ENCODE results near the gene STAT1. TPM values are rescaled to one million over a fixed set of nuclear protein-coding genes. Genes with fewer than 3 reads are reported as not detected.

Gene STAT1
- polyA plus RNA-seq, 1 donor from 2014 or later: 4.9 TPM

GRCh38 chr2:190981333-190981732 lies 32.6 kb downstream of the STAT1 start:
- TF ChIP-seq CTCF (IDR thresholded peaks at IDR 0.05; ENCODE audit: poor library complexity, severe bottlenecking): no peak
- no peak for TF ChIP-seq RAD21 (conservative IDR thresholded peaks at IDR 0.05)
- TF ChIP-seq POLR2AphosphoS5 (IDR thresholded peaks at IDR 0.05): no peak
- TF ChIP-seq REST (IDR thresholded peaks at IDR 0.05; ENCODE audit: borderline replicate concordance): no peak
- no peak for TF ChIP-seq EP300 (conservative IDR thresholded peaks at IDR 0.05; ENCODE audit: poor library complexity, severe bottlenecking)
- no peak for TF ChIP-seq SMC3 (conservative IDR thresholded peaks at IDR 0.05; ENCODE audit: poor library complexity)
- TF ChIP-seq EZH2 (IDR thresholded peaks at IDR 0.05; ENCODE audit: borderline replicate concordance, insufficient read depth, low read length, poor library complexity, severe bottlenecking): no peak
- no peak for TF ChIP-seq MXI1 (conservative IDR thresholded peaks at IDR 0.05; ENCODE audit: poor library complexity, severe bottlenecking)
- TF ChIP-seq TAF1 (IDR thresholded peaks at IDR 0.05; ENCODE audit: low read depth): no peak
- Histone ChIP-seq H3K9me3 (ENCODE audit: low read length) (no peaks in the 10 kb centered on the region), H3K36me3 (ENCODE audit: insufficient read depth, low read length) (peaks cover 10% of the 10 kb centered on the region)

GRCh38 chr2:190980630-190981209 lies 33.3 kb downstream of the STAT1 start:
- H3K9me2 ChIP-seq (ENCODE audit: insufficient read depth, low read length): no peaks in the 10 kb centered on the region
- H3K9me3 ChIP-seq (ENCODE audit: low read length): no peaks in the 10 kb centered on the region
- no peak for TF ChIP-seq EZH2 (IDR thresholded peaks at IDR 0.05; ENCODE audit: borderline replicate concordance, insufficient read depth, low read length, poor library complexity, severe bottlenecking)
- no peak for TF ChIP-seq POLR2AphosphoS5 (IDR thresholded peaks at IDR 0.05)
- TF ChIP-seq MXI1 (conservative IDR thresholded peaks at IDR 0.05; ENCODE audit: poor library complexity, severe bottlenecking): no peak
- TF ChIP-seq CTCF (IDR thresholded peaks at IDR 0.05; ENCODE audit: poor library complexity, severe bottlenecking): no peak
- TF ChIP-seq REST (IDR thresholded peaks at IDR 0.05; ENCODE audit: borderline replicate concordance): no peak
- TF ChIP-seq RAD21 (conservative IDR thresholded peaks at IDR 0.05): no peak
- TF ChIP-seq TAF1 (IDR thresholded peaks at IDR 0.05; ENCODE audit: low read depth): no peak
- TF ChIP-seq EP300 (conservative IDR thresholded peaks at IDR 0.05; ENCODE audit: poor library complexity, severe bottlenecking): no peak
- no peak for TF ChIP-seq SMC3 (conservative IDR thresholded peaks at IDR 0.05; ENCODE audit: poor library complexity)
- no peak overlapping the region for H3K4me3 ChIP-seq (ENCODE audit: low read length)
- peaks cover 10% of the 10 kb centered on the region for H3K36me3 ChIP-seq (ENCODE audit: insufficient read depth, low read length)
- H3K27ac ChIP-seq (ENCODE audit: low read length): no peak overlapping the region
- H3F3A ChIP-seq (ENCODE audit: insufficient read depth, low read length, poor library complexity, severe bottlenecking): no peaks in the 10 kb centered on the region
- H2AFZ ChIP-seq (ENCODE audit: low read depth, low read length): no peak overlapping the region
- no peaks in the 10 kb centered on the region for H4K20me1 ChIP-seq (ENCODE audit: insufficient read depth)
- H3K27me3 ChIP-seq (ENCODE audit: insufficient read depth, low read depth, low read length): no peaks in the 10 kb centered on the region
- H3K4me2 ChIP-seq (ENCODE audit: low read length): no peak overlapping the region
- H3K79me2 ChIP-seq (replicated peaks; ENCODE audit: insufficient read depth, low read length): no peaks in the 10 kb centered on the region
- H3K9ac ChIP-seq (ENCODE audit: low read length): no peak overlapping the region

More at GRCh38 chr2:190981333-190981732, 32.6 kb downstream of the STAT1 start:
- no peaks in the 10 kb centered on the region for H3K27me3 ChIP-seq (ENCODE audit: insufficient read depth, low read depth, low read length)
- no peak overlapping the region for H2AFZ ChIP-seq (ENCODE audit: low read depth, low read length)
- H3F3A ChIP-seq (ENCODE audit: insufficient read depth, low read length, poor library complexity, severe bottlenecking): no peaks in the 10 kb centered on the region
- no peaks in the 10 kb centered on the region for H3K9me2 ChIP-seq (ENCODE audit: insufficient read depth, low read length)
- H3K9ac ChIP-seq (ENCODE audit: low read length): no peak overlapping the region
- no peaks in the 10 kb centered on the region for H4K20me1 ChIP-seq (ENCODE audit: insufficient read depth)
- no peak overlapping the region for H3K27ac ChIP-seq (ENCODE audit: low read length)
- no peak overlapping the region for H3K4me2 ChIP-seq (ENCODE audit: low read length)
- H3K4me3 ChIP-seq (ENCODE audit: low read length): no peak overlapping the region
- no peaks in the 10 kb centered on the region for H3K79me2 ChIP-seq (replicated peaks; ENCODE audit: insufficient read depth, low read length)

All from neural cell (in vitro differentiated cells).